Fibroblast of mammary gland (primary cell): ENCODE results near the gene VIL1.

Experiments
- DNase-seq: peaks from one replicate; pipeline ENCODE4 v3.0.0-alpha.2; 2010; ENCODE audit warnings: low read depth
- H3K4me3 ChIP-seq: 2 replicates; pipeline ENCODE4 v1.5.1; 2011; ENCODE audit warnings: low read depth, mild to moderate bottlenecking, low read length, moderate library complexity; ENCODE audit not compliant: control insufficient read depth
- CTCF ChIP-seq: conservative IDR thresholded peaks from 2 replicates; pipeline ENCODE4 v1.5.1; 2011; ENCODE audit warnings: low read depth, low read length, inconsistent platforms; ENCODE audit not compliant: control insufficient read depth, insufficient read depth

The VIL1 gene

DNA sequence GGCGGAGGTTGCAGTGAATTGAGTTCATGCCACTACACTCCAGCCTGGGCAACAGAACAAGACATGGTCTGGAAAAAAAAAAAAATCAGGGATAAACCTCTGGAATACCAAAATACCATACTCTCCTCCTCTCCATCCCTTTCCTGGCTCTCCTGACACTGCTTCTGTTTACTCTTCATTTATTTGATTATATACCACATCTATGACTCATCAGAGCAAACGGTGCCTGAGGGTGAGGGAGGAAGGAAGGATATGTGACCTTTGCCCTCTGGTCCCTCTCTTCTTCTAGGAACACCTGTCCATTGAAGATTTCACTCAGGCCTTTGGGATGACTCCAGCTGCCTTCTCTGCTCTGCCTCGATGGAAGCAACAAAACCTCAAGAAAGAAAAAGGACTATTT lies 30.0 kb downstream of the VIL1 start:
- DNase-seq: peak; percentile 20
- TF ChIP-seq CTCF: no peak
- H3K4me3 ChIP-seq: no peak overlapping the region

DNA sequence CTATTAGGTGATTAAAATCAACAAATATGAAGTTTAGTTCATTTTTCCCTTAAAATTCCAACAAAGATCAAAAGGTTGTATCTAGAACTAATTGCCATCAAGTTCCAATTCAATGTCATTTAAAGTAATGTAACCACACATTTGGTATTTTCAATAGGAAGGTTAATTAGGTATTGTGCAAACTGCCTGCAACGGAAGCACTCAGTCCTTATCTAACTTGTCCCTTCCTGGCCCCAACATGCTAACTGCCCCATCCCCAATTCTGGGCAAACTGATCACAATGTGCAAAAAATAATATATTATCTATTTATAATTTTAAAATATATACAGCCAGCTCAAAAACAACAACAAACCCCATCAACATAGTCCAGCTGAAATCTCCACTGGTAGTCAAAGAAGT lies 33.2 kb downstream of the VIL1 start:
- TF ChIP-seq CTCF: no peak
- no peak overlapping the region for H3K4me3 ChIP-seq

DNA sequence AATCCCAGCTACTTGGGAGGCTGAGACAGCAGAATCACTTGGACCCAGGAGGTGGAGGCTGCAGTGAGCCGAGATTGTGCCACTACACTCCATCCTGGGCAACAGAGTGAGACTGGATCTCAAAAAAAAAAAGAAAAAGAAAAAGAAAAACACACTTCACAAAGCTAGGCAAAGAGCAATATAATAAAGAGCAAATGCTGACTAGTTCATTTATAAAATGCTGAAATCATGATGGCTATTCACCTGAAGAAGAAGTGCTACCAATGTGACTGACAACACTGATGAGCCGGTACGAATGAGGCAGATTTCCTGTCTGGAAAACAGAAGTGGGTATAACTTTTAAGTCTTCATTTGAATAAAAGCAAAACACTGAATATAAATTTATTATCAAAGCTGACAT lies 37.9 kb downstream of the VIL1 start:
- TF ChIP-seq CTCF: no peak

More for the DNA sequence above, 33.2 kb downstream of the VIL1 start:
- DNase-seq: no peak

GRCh38 chr2:218458598-218458997 lies 39.7 kb downstream of the VIL1 start:
- no peak overlapping the region for H3K4me3 ChIP-seq
- no peak for DNase-seq
- TF ChIP-seq CTCF: no peak

More for the DNA sequence above, 37.9 kb downstream of the VIL1 start:
- H3K4me3 ChIP-seq: no peak overlapping the region
- no peak for DNase-seq

GRCh38 chr2:218465987-218466633 lies 47.2 kb downstream of the VIL1 start:
- H3K4me3 ChIP-seq: no peak overlapping the region
- peak; percentile 47 for DNase-seq
- peak; percentile 43 for TF ChIP-seq CTCF

DNA sequence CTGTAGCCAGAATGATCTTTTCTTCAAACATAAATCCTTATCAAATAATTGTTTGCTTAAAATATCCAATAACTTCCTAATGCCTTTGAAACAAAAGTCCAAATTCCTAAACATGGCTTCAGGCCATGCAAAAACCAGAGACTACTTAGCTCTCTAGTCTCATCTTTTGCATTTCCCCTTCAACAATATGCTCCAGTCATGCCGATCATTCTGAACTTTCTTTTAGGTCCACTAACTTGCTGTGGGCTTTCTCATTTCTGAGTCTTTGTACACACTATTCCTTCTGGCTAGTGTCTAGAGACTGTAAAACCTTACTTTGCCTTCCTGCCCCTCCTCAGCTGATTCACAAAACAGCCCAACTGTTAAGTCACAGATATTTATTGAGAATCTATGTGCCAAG lies 51.5 kb downstream of the VIL1 start:
- no peak overlapping the region for H3K4me3 ChIP-seq
- TF ChIP-seq CTCF: no peak
- no peak for DNase-seq

DNA sequence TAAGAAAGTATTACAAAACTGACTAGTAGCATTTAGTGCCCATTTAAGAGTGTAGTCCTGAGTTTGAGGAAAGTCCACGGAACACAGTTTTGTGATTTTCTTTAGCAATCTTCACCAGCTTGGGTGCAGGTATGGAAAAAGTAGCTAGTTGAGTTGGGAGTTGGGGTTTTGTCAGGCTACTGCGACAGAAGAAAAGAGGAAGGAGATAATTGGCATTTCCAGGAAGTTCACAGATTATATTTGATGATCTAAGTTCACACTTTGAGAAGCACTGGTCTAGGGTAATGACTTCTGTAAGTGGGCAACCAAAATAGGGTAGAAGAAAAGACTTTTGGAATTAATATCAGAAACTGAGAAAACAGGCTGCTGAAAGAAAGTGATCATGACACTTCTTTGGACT lies 52.1 kb downstream of the VIL1 start:
- DNase-seq: no peak
- no peak for TF ChIP-seq CTCF
- no peak overlapping the region for H3K4me3 ChIP-seq
